UCSD-AML1 (cell line): ENCODE data around the gene THYN1.
"Not testable (repeated sequence)": the region's sequence is repeated elsewhere in the genome, so short reads cannot be mapped to it uniquely, and the experiment has no call there.

ENCODE experiments used
- DNase-seq: peaks from one replicate; lab custom pipeline; 2025; ENCODE audit not compliant: unreplicated experiment; lab: John Stamatoyannopoulos, UW

THYN1 gene

GRCh38 chr11:134253188-134253993 is at the start of gene THYN1, which contains the start of gene ACAD8:
THYN1 (minus strand) TSS chr11:134253352; CDS start chr11:134252882, 470 bp downstream.
ACAD8 (plus strand) TSS chr11:134253568; CDS start chr11:134253601, 33 bp downstream.
- peak; percentile 95 for DNase-seq

- no peak for DNase-seq
Observed at GRCh38 chr11:134294664-134295063, 41.5 kb upstream of the THYN1 start.

- no peak for DNase-seq
Observed at GRCh38 chr11:134293119-134294113, 40.3 kb upstream of the THYN1 start.

- no peak for DNase-seq
Observed at GRCh38 chr11:134292661-134293060, 39.5 kb upstream of the THYN1 start.

- DNase-seq, result no peak
Observed at GRCh38 chr11:134291196-134291595, 38.0 kb upstream of the THYN1 start.

GRCh38 chr11:134290646-134291045 is 37.5 kb upstream of the THYN1 start:
- DNase-seq, result no peak

- no peak for DNase-seq
Observed at GRCh38 chr11:134289789-134290188, 36.6 kb upstream of the THYN1 start.

GRCh38 chr11:134289167-134289566 is 36.0 kb upstream of the THYN1 start:
- DNase-seq, result no peak

- no peak for DNase-seq
Observed at GRCh38 chr11:134288486-134288885, 35.3 kb upstream of the THYN1 start.

GRCh38 chr11:134287561-134287960 is 34.4 kb upstream of the THYN1 start:
- DNase-seq, result no peak

- DNase-seq, result not testable (repeated sequence)
Observed at GRCh38 chr11:134284349-134284748, 31.2 kb upstream of the THYN1 start.

- no peak for DNase-seq
Observed at GRCh38 chr11:134283461-134284230, 30.5 kb upstream of the THYN1 start.

GRCh38 chr11:134282121-134283045 is 29.2 kb upstream of the THYN1 start:
- DNase-seq, result no peak

GRCh38 chr11:134281635-134282034 is 28.5 kb upstream of the THYN1 start:
- DNase-seq, result not testable (repeated sequence)

GRCh38 chr11:134278356-134278755 is 25.2 kb upstream of the THYN1 start:
- DNase-seq, result no peak

GRCh38 chr11:134277183-134278001 is 24.2 kb upstream of the THYN1 start:
- DNase-seq, result no peak

- DNase-seq, result no peak
Observed at GRCh38 chr11:134276396-134277182, 23.4 kb upstream of the THYN1 start.
